ENCODE measurements around the gene SLC25A41. TPM values are rescaled to one million over a fixed set of nuclear protein-coding genes. Genes with fewer than 3 reads are reported as not detected.

Gene SLC25A41
- total RNA-seq, 1 experiment from 2014 or later = 1.4 TPM

- no peak overlapping the region for H3K27ac Mint-ChIP-seq (ENCODE audit: unreplicated experiment)
- no peak for TF ChIP-seq CTCF (IDR thresholded peaks at IDR 0.05; ENCODE audit: unreplicated experiment)
- H3K9me3 Mint-ChIP-seq (ENCODE audit: low read depth, unreplicated experiment) = no peaks in the 10 kb centered on the region
- H3K27me3 Mint-ChIP-seq (ENCODE audit: unreplicated experiment) = no peaks in the 10 kb centered on the region
- H3K36me3 Mint-ChIP-seq (ENCODE audit: insufficient read depth, unreplicated experiment) = peaks cover 31% of the 10 kb centered on the region
- no peak overlapping the region for H3K4me3 Mint-ChIP-seq (ENCODE audit: low read depth, unreplicated experiment)
- DNase-seq = peak; percentile 48
- H3K4me1 Mint-ChIP-seq (ENCODE audit: low read depth, unreplicated experiment) = no peaks in the 10 kb centered on the region
- BruUV-seq (replicated peaks) = no TSS peak
- CTCF ChIA-PET = no interaction called here
- intact Hi-C loops (cut with micrococcal nuclease; ENCODE audit: unreplicated experiment) = no loop called here
Measured at GRCh38 chr19:6412447-6413091, 21.0 kb downstream of the SLC25A41 start.

GRCh38 chr19:6412061-6412446, 21.5 kb downstream of the SLC25A41 start:
- intact Hi-C loops (cut with micrococcal nuclease; ENCODE audit: unreplicated experiment) = no loop called here
- BruUV-seq (replicated peaks) = no TSS peak

GRCh38 chr19:6409346-6409745, 24.2 kb downstream of the SLC25A41 start:
- no peak overlapping the region for H3K4me3 Mint-ChIP-seq (ENCODE audit: low read depth, unreplicated experiment)
- peaks cover 11% of the 10 kb centered on the region for H3K36me3 Mint-ChIP-seq (ENCODE audit: insufficient read depth, unreplicated experiment)
- BruUV-seq (replicated peaks) = no TSS peak
- no peaks in the 10 kb centered on the region for H3K27me3 Mint-ChIP-seq (ENCODE audit: unreplicated experiment)
- intact Hi-C loops (cut with micrococcal nuclease; ENCODE audit: unreplicated experiment) = no loop called here
- CTCF ChIA-PET = interaction anchor here (0.6 kb wide), 1 partner anchor 319 kb away, joined by 3 read pairs; no protein-coding TSS in a partner anchor
- H3K4me1 Mint-ChIP-seq (ENCODE audit: low read depth, unreplicated experiment) = no peaks in the 10 kb centered on the region
- H3K9me3 Mint-ChIP-seq (ENCODE audit: low read depth, unreplicated experiment) = no peaks in the 10 kb centered on the region
- H3K27ac Mint-ChIP-seq (ENCODE audit: unreplicated experiment) = no peak overlapping the region
- TF ChIP-seq CTCF (IDR thresholded peaks at IDR 0.05; ENCODE audit: unreplicated experiment) = no peak
- no peak for DNase-seq

More at GRCh38 chr19:6412061-6412446, 21.5 kb downstream of the SLC25A41 start:
- Mint-ChIP-seq H3K4me1 (ENCODE audit: low read depth, unreplicated experiment) (no peaks in the 10 kb centered on the region), H3K36me3 (ENCODE audit: insufficient read depth, unreplicated experiment) (peaks cover 31% of the 10 kb centered on the region), H3K9me3 (ENCODE audit: low read depth, unreplicated experiment) (no peaks in the 10 kb centered on the region), H3K4me3 (ENCODE audit: low read depth, unreplicated experiment) (no peak overlapping the region), H3K27me3 (ENCODE audit: unreplicated experiment) (no peaks in the 10 kb centered on the region), H3K27ac (ENCODE audit: unreplicated experiment) (no peak overlapping the region)
- CTCF ChIA-PET = no interaction called here
- TF ChIP-seq CTCF (IDR thresholded peaks at IDR 0.05; ENCODE audit: unreplicated experiment) = no peak
- DNase-seq = no peak

GRCh38 chr19:6406401-6406800, 27.2 kb downstream of the SLC25A41 start:
- intact Hi-C loops (cut with micrococcal nuclease; ENCODE audit: unreplicated experiment) = no loop called here
- CTCF ChIA-PET = no interaction called here
- Mint-ChIP-seq H3K4me1 (ENCODE audit: low read depth, unreplicated experiment) (no peaks in the 10 kb centered on the region), H3K9me3 (ENCODE audit: low read depth, unreplicated experiment) (no peaks in the 10 kb centered on the region), H3K27me3 (ENCODE audit: unreplicated experiment) (no peaks in the 10 kb centered on the region), H3K27ac (ENCODE audit: unreplicated experiment) (no peak overlapping the region), H3K4me3 (ENCODE audit: low read depth, unreplicated experiment) (no peak overlapping the region), H3K36me3 (ENCODE audit: insufficient read depth, unreplicated experiment) (no peaks in the 10 kb centered on the region)
- DNase-seq = no peak
- no TSS peak for BruUV-seq (replicated peaks)
- TF ChIP-seq CTCF (IDR thresholded peaks at IDR 0.05; ENCODE audit: unreplicated experiment) = no peak
